K562 (cell line): Measurements from ENCODE around the gene CNTN2. TPM values are rescaled to one million over a fixed set of nuclear protein-coding genes. Genes with fewer than 3 reads are reported as not detected.
A peak's percentile ranks its signal among the peaks of the same experiment; 100 is the strongest.

Experiments
- ATAC-seq: fragments of 200-7000 bp; cut with Tn5 transposase; 3 replicates; pipeline ENCODE4 v1.9.1; 2020; ENCODE audit warnings: moderate library complexity
- BruUV-seq: library from RNA; stranded (reverse); fragments of 400-500 nt; replicated peaks from 2 replicates; lab custom pipeline; 2021; lab: Mats Ljungman, UMichigan
- CTCF ChIA-PET: fragments of 300-600 bp; formaldehyde crosslinking; extraction: SDS; loops from one replicate; lab custom pipeline; 2021; ENCODE audit warnings: low intra/inter-chr PET ratio; lab: Yijun Ruan, JAX
- POLR2A ChIA-PET: fragments of 300-600, 350-650 bp; sonication (Branson Sonifier 250); formaldehyde crosslinking; extraction: SDS; loops from one replicate; lab custom pipeline; 2021; ENCODE audit warnings: antibody characterized with exemption, inconsistent platforms; lab: Yijun Ruan, JAX
- DNase-seq, 4 experiments: peaks; one replicate each; pipeline versions ENCODE4 v3.0.0 to v3.0.0-alpha.2; 2011 to 2018; ENCODE audit warnings: low spot score in 3 of 4, mixed read lengths in 3 of 4; ENCODE audit errors: extremely low read depth in 1 of 4
- FAIRE-seq: peaks from 2 replicates; lab custom pipeline; 2011; peaks lifted over from hg19 to GRCh38; lab: Jason Lieb, UNC
- H2AFZ ChIP-seq: 2 replicates; pipeline ENCODE4 v1.6.0; 2011; ENCODE audit warnings: low read depth, low read length, control low read depth, inconsistent platforms
- H3K27ac ChIP-seq: fragments of 200-600 bp; 3 replicates; pipeline ENCODE4 v1.8.0; 2011; ENCODE audit warnings: low read depth, mild to moderate bottlenecking, control low read depth, inconsistent platforms, low read length, moderate library complexity, mixed read lengths; ENCODE audit errors: extremely low read depth
- H3K27me3 ChIP-seq, 2 experiments: fragments of 300-600 bp in 1 of 2; 2 replicates in 1 of 2; 3 replicates in 1 of 2; pipeline versions ENCODE4 v1.6.0 to v1.8.0; 2011; ENCODE audit warnings: inconsistent platforms in 2 of 2, low read length in 2 of 2, mild to moderate bottlenecking in 1 of 2, mixed read lengths in 1 of 2, moderate library complexity in 1 of 2; ENCODE audit not compliant: control insufficient read depth in 2 of 2, insufficient read depth in 2 of 2
- H3K36me3 ChIP-seq: fragments of 300-600 bp; 3 replicates; pipeline ENCODE4 v1.8.0; 2011; ENCODE audit warnings: mild to moderate bottlenecking, low read length, inconsistent platforms; ENCODE audit not compliant: control insufficient read depth, insufficient read depth
- H3K4me1 ChIP-seq, 2 experiments: fragments of 200-600 bp in 1 of 2; replicated peaks in 1 of 2; 2 replicates in 1 of 2; 3 replicates in 1 of 2; pipeline versions ENCODE4 v1.5.1 to v1.8.0; 2011; ENCODE audit warnings: inconsistent platforms in 2 of 2, low read length in 2 of 2, mild to moderate bottlenecking in 1 of 2, mixed read lengths in 1 of 2, moderate library complexity in 1 of 2; ENCODE audit not compliant: control insufficient read depth in 2 of 2, insufficient read depth in 2 of 2
- H3K4me2 ChIP-seq: 2 replicates; pipeline ENCODE4 v1.6.1; 2011; ENCODE audit warnings: low read length, control low read depth, inconsistent platforms, mixed read lengths; ENCODE audit not compliant: insufficient read depth
- H3K4me3 ChIP-seq: fragments of 200-600 bp; sonication (generic), shearing (Covaris generic); 2 replicates; pipeline ENCODE4 v1.5.1; 2016; ENCODE audit warnings: control low read depth, inconsistent platforms
- H3K79me2 ChIP-seq: fragments of 200-600 bp; 3 replicates; pipeline ENCODE4 v1.8.0; 2011; ENCODE audit warnings: low read length, inconsistent platforms; ENCODE audit not compliant: control insufficient read depth, insufficient read depth
- H3K9ac ChIP-seq, 2 experiments: 2 replicates each; pipeline versions ENCODE4 v1.6.0 to v1.6.1; 2011; ENCODE audit warnings: low read depth in 2 of 2, low read length in 2 of 2, control low read depth in 1 of 2, inconsistent platforms in 1 of 2, mild to moderate bottlenecking in 1 of 2, mixed read lengths in 1 of 2; ENCODE audit not compliant: insufficient read depth in 1 of 2
- H3K9me1 ChIP-seq: one replicate; pipeline ENCODE4 v1.6.0; 2011; ENCODE audit warnings: inconsistent platforms, mild to moderate bottlenecking, low read length, moderate library complexity; ENCODE audit not compliant: control insufficient read depth, insufficient read depth
- H3K9me3 ChIP-seq: replicated peaks from 2 replicates; pipeline ENCODE4 v1.5.1; 2011; ENCODE audit warnings: low read depth, low read length, inconsistent platforms; ENCODE audit not compliant: control insufficient read depth, insufficient read depth
- H4K20me1 ChIP-seq: replicated peaks from 2 replicates; pipeline ENCODE4 v1.6.1; 2011; ENCODE audit warnings: low read length, inconsistent platforms, mixed read lengths; ENCODE audit not compliant: control insufficient read depth, insufficient read depth
- ATF7 ChIP-seq: fragments of 450-650 bp; IDR thresholded peaks from 2 replicates; pipeline ENCODE4 v1.7.1; 2014; ENCODE audit warnings: mild to moderate bottlenecking, moderate library complexity
- CCAR2 ChIP-seq: fragments of 200-400 bp; formaldehyde crosslinking; IDR thresholded peaks from 2 replicates; pipeline ENCODE4 v1.6.1; 2017; ENCODE audit warnings: mild to moderate bottlenecking, low read depth, low read length
- PCBP2 ChIP-seq: fragments of 200-400 bp; formaldehyde crosslinking; IDR thresholded peaks from 2 replicates; pipeline ENCODE4 v1.6.1; 2018; ENCODE audit warnings: low read length, low read depth, mild to moderate bottlenecking, moderate library complexity; ENCODE audit not compliant: poor library complexity, severe bottlenecking
- PURB ChIP-seq: sonication (generic); formaldehyde crosslinking; IDR thresholded peaks from 2 replicates; pipeline ENCODE4 v1.9.0; 2021; ENCODE audit warnings: low read depth, mild to moderate bottlenecking, missing genetic modification reagents
- SMAD3 ChIP-seq: fragments of 450-650 bp; formaldehyde crosslinking; conservative IDR thresholded peaks from 2 replicates; pipeline ENCODE4 v1.4.0; 2020; ENCODE audit warnings: mild to moderate bottlenecking
- TCF7 ChIP-seq: sonication (generic); IDR thresholded peaks from 2 replicates; pipeline ENCODE4 v1.6.1; 2016; ENCODE audit warnings: antibody characterized with exemption, borderline replicate concordance
- ZFP30 ChIP-seq: fragments of 250-450 bp; sonication (Bioruptor Pico); IDR thresholded peaks from 2 replicates; pipeline ENCODE4 v1.8.0; 2022; ENCODE audit warnings: moderate library complexity, mild to moderate bottlenecking, inconsistent platforms, borderline replicate concordance
- ZNF695 ChIP-seq: fragments of 450-650 bp; formaldehyde crosslinking; IDR thresholded peaks from 2 replicates; pipeline ENCODE4 v1.4.0; 2020; ENCODE audit warnings: mild to moderate bottlenecking, moderate library complexity
- WGBS: fragments of 100-300 bp; shearing (Covaris generic); methylation state at CpG from one replicate; pipeline ENCODE4 v1.1.6; 2016; ENCODE audit warnings: low coverage, mixed read lengths; ENCODE audit not compliant: insufficient coverage; ENCODE audit errors: missing lambda C conversion rate; 5-methylcytosine and 5-hydroxymethylcytosine counted together
- in situ Hi-C: fragments of 300-500 bp; cut with MboI; formaldehyde crosslinking; loops from 4 replicates; pipeline ENCODE4 v1.15.0; 2018; ENCODE audit warnings: inconsistent platforms, mixed read lengths
- intact Hi-C: fragments of 100-400 bp; cut with micrococcal nuclease; formaldehyde crosslinking; loops from 2 replicates; pipeline ENCODE4 v1.14.2; 2022
- polyA plus RNA-seq, 8 experiments: library from polyadenylated mRNA; depleted of rRNA in 4 of 8; stranded (reverse) in 5 of 8; unstranded in 3 of 8; fragments of >200 nt; fragmentation: Nextera tagmentation in 2 of 8; fragmentation: Illumina TruSeq in 1 of 8; extraction: Ambion mirVana in 2 of 8; extraction: Trizol in 1 of 8; gene quantifications; 2 replicates each; pipeline versions ENCODE4 v1.2.1 to v1.2.3, GENCODE V29; 2011 to 2014; ENCODE audit warnings: inconsistent platforms in 1 of 8, missing spikeins in 1 of 8
- total RNA-seq, 7 experiments: library from RNA; depleted of rRNA in 6 of 7; stranded (reverse); fragments of >200 nt in 6 of 7; fragmentation: Illumina TruSeq in 2 of 7; extraction: Trizol in 2 of 7; gene quantifications; 2 replicates each; pipeline versions ENCODE4 v1.2.1 to v1.2.3, GENCODE V29; 2011 to 2021; ENCODE audit warnings: low replicate concordance in 1 of 7

The CNTN2 gene
- total and polyA plus RNA-seq, 9 of the 15 experiments (the other 6 are each of a cell fraction or from before 2014, with no cell fraction given), result not detected

DNA sequence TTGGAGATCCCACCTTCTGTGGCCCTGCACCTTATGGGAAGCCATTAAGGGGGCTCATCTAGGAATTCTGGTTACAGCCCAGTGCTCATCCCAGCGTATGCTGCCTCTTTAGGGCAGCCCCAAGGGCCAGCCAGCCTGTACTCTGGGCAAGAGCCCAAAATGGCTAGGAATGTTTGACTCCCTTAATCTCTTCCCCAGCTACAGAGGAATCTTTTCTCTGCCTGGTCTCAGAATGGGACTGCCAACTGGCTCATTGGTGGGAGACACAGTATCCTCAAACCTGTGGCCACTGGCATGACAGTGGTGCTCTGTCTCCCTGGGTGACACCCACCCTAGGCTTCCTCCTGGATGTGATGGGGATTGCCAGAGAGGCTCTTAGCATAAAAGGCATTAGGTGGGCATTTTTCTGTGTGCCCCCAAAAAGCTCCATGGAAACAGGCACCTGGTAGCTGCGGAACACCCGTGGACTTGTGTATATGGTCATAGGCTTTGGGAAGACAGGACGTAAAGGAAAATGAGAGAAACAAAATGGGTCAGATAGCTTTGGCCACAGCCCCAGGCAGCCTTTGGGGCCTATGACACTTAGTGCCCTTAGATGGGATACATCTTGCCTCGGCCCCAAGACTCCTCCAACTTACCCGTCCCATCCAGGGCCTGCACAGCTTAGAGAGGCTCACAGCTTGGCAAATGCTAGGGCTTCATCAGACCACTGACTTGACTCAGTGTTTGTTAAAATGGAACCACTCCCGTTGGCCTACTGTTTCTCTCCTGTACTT lies 34.3 kb downstream of the CNTN2 start:
- ATAC-seq, result no peak
- TF ChIP-seq ATF7, result no peak
- no peak for TF ChIP-seq PCBP2
- TF ChIP-seq SMAD3 (CRISPR knock-in tag), result no peak
- no peak overlapping the region for H3K4me2 ChIP-seq
- WGBS, result 40% methylated on average over 7 of the region's 7 CpGs
- H3K79me2 ChIP-seq, result no peaks in the 10 kb centered on the region
- BruUV-seq, result no TSS peak
- peaks cover 4 to 7% of the 10 kb centered on the region in 2 experiments; a peak in 1 of 5 replicates for H3K4me1 ChIP-seq
- H3K9me1 ChIP-seq, result no peaks in the 10 kb centered on the region
- H3K9ac ChIP-seq, result no peak overlapping the region
- in situ Hi-C loops, result no loop called here
- ChIA-PET CTCF (no interaction called here), POLR2A (interaction anchor here (0.6 to 3.9 kb wide), 6 partner anchors 8 to 82 kb away, joined by 3 to 24 read pairs (median 4); partner anchors contain the start of gene TMEM81)
- no peak for FAIRE-seq
- H3K27me3 ChIP-seq, result peaks cover 21 to 30% of the 10 kb centered on the region in 2 experiments; a peak in 4 of 5 replicates
- H4K20me1 ChIP-seq, result peaks cover 16% of the 10 kb centered on the region; the same call in 1 of the 2 replicates
- H3K4me3 ChIP-seq, result no peak overlapping the region
- no peaks in the 10 kb centered on the region for H3K9me3 ChIP-seq
- H2AFZ ChIP-seq, result no peak overlapping the region
- H3K27ac ChIP-seq, result no peak overlapping the region
- H3K36me3 ChIP-seq, result no peaks in the 10 kb centered on the region; the same call in 2 of the 3 replicates
- intact Hi-C loops, result no loop called here
- peak in 1 of 4 experiments; percentile 3 for DNase-seq

DNA sequence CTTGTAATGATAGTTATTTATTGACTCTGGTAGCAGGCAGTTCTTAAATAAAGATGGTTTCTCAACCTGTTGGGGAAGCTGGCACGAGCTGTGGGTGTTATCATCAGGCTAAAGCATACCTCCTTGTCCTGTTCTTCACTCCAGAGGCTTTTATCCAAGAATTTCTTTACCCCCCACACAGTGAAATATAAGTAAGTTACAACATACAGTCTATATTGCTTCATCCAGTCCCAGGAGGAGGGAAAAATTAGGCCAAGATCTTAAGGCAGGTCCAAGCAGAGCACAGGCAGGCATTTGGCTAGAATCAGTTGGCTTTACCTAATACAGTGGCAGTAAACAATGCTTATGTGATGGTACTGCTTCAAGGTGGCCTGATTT lies 34.9 kb downstream of the CNTN2 start:
- peak in 1 of 4 experiments; percentile 2 for DNase-seq
- WGBS, result 16% methylated on average over 1 of the region's 1 CpG
- no TSS peak for BruUV-seq
- H3K4me3 ChIP-seq, result no peak overlapping the region
- in situ Hi-C loops, result no loop called here
- H3K9ac ChIP-seq, result no peak overlapping the region
- peaks cover 15 to 24% of the 10 kb centered on the region in 2 experiments; a peak in 4 of 5 replicates for H3K27me3 ChIP-seq
- peaks cover 4 to 7% of the 10 kb centered on the region in 2 experiments; a peak in 1 of 5 replicates for H3K4me1 ChIP-seq
- POLR2A ChIA-PET, result interaction anchor here (0.6 to 0.7 kb wide), 2 partner anchors 172 to 244 kb away, joined by 3 to 4 read pairs; no protein-coding TSS in a partner anchor
- H2AFZ ChIP-seq, result no peak overlapping the region
- no peaks in the 10 kb centered on the region for H3K9me3 ChIP-seq
- no peak overlapping the region for H3K27ac ChIP-seq
- H3K36me3 ChIP-seq, result no peaks in the 10 kb centered on the region; the same call in 2 of the 3 replicates
- CTCF ChIA-PET, result no interaction called here
- H3K79me2 ChIP-seq, result no peaks in the 10 kb centered on the region
- no peak overlapping the region for H3K4me2 ChIP-seq
- H3K9me1 ChIP-seq, result no peaks in the 10 kb centered on the region
- no peak for ATAC-seq
- TF ChIP-seq ZFP30 (no peak), TCF7 (no peak), CCAR2 (no peak), ZNF695 (CRISPR knock-in tag) (no peak), PURB (no peak)
- TF ChIP-seq, all 486 proteins: peak for 0
- FAIRE-seq, result no peak
- intact Hi-C loops, result no loop called here
- H4K20me1 ChIP-seq, result peaks cover 16% of the 10 kb centered on the region
